ENCODE measurements around the gene PDLIM4.

Gene PDLIM4

GRCh38 chr5:132268769-132269551, 11.5 kb downstream of the PDLIM4 start:
- no peak for DNase-seq

GRCh38 chr5:132269635-132270334, 12.3 kb downstream of the PDLIM4 start:
- no peak for DNase-seq

DNA sequence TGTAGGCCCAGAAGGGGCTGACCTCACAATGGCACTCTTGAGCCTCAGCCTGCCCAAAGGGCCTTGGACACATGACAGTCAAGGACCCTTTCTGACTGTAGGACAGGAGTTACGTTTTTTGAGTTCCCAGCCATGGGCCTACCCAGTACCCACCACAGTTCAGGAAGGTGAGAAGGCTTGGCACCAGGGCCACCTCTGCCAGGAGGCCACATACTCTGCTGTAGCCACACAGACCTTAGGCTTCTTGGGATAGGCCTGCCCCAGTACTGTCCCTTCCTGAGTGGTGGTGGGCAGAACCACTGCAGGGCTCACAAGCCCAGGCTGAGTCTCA, 12.8 kb downstream of the PDLIM4 start:
- DNase-seq: no peak

DNA sequence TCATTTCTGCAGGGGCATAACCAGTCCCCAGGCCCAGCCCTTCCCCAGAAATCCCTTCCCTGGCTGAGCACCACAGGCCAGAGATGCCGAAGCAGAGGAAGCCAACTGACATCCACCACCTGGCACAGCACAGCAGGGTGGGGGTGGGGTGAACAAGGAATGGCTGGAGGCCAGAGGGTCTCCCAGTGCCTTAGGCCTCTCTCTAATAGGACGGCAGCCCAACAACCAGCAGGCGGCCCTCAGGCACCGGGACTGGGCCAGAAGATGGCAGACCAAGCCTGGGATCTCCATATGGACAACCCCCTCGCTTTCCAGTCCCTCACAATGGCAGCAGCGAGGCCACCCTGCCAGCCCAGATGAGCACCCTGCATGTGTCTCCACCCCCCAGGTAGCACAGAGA, 13.2 kb downstream of the PDLIM4 start:
- DNase-seq: no peak

GRCh38 chr5:132271251-132272246, 14.1 kb downstream of the PDLIM4 start:
- no peak for DNase-seq

DNA sequence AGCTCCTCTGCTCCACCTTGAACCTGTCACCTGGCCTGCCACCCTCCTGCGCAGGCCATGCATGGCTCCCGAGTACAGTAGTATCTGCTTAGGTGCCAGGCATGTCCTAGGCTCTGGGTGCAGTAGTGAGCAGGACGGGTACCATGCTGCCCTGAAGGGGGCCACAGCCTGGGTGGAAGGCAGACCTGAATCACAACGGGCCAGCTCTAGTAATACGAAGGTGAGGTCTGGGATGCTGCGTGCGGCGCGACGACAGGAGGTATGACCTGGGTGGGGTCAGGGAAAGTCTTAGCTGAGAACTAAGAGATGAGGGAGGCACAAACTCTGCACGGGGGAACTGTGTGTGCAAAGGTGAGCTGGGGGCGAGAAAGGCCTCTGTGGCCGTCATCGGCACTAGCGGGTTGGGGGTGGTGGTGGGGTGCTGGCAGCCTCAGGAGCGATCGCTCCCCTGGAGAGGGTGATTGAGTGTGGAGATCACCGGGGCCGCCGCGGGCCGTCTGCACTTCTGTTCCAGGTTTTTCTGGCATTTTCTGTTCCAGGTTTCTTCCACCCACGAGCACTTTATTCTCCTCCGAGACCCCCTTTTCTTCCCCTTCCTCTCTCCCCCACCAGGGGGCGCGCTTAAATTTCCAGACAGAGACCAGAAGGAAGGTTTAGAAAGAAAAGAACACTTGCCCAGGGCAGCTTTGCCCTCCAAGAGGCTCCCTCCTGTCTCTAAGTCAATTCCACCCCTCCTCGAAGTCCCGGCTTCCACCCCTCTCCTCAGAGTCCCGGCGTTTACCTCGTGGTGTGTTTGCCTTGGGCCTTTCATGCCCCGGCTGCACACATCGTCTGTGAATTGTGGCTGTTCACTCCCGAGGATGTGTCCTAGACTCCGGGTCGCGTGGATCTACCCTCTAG, 15.1 kb downstream of the PDLIM4 start:
- peak; percentile 88 for DNase-seq

DNA sequence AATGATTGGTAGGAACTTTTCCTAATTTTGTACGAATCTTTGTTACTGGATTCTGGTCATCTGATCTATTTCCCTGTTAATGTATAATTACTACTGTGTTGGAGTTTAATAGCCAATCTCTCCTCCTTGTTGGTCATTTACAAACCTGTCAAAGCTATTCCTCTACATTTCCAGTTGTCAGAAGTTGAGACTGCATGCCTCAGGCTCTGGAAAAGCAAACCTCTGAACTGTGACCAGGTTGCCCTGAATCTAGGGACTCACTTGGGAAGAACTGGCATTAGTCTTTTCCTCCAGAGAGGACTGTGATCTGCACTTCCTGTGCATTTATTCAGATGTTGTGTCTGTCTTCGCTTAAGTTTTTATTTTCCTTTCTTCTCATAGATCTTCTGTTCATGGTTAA, 16.1 kb downstream of the PDLIM4 start:
- DNase-seq: no peak

DNA sequence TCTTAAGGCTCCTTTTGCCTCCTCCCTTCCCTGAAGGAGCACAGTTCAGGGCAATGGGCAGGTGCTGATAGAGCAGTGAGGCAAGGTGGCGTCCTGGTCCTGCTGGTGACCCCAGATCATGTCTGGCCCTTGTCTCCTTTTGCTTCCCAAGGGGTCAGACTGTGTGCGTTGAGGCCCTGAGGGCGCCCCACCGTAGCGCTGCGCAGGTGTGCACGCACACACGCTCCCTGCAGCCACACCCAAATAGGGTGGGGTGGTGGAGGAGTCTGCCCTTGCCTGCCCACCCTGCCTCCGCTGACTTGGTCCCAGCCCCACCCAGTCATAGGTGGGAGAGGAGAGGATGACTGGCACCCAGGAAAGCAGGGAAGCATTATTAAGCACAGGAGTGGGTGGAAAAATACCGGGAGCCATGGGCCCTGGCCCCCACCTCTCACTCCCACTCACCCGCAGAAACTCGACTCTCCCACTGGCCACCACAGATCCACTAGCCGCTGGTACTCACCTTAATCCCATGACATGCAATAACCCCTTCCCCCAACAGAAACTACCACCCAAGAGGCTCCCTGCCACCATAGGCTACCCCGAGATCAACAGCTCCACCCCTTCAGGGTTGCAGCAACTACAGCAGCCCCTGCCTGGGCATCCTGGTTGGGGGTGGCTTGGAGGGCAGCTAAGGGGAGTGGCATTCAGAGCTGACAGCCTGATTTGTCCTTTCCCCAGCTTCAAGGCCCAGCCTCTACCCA, 16.7 kb downstream of the PDLIM4 start:
- DNase-seq: no peak

DNA sequence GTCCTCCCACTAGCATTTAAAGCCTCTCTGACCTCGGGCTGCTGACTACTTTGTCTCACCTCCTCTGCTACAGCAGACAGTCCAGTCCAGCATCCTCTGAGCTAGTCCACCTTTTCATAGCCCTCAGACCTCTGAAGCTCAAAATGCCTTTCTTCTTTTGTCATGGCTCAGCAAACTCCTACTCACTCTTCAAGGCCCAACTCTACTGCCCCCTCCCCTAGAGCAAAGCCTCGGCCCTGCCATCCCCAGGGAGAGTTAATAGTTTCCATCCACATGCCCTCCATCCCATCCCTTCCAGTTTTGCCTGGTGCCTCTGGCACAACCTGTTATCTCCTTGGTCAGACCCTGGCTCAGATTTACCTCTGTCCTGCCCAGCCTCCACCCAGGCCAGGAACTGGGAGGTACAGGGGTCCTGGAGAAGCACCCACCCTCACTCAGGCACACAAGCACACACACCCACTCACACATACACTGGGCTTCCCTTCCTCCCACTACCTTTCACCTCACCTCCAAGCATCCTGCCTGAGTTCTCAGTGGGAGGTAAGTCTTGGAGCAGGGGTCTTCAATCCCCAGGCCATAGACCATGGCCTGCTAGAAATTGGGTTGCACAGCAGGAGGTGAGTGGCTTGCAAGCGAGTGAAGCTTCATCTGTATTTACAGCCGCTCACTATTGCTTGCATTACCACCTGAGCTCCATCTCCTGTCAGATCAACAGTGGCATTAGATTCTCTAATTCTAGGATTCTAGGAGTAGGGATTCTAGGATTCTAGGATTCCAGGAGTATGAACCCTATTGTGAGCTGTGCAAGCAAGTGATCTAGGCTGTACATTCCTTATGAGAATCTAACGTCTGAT, 18.1 kb downstream of the PDLIM4 start:
- DNase-seq: no peak

DNA sequence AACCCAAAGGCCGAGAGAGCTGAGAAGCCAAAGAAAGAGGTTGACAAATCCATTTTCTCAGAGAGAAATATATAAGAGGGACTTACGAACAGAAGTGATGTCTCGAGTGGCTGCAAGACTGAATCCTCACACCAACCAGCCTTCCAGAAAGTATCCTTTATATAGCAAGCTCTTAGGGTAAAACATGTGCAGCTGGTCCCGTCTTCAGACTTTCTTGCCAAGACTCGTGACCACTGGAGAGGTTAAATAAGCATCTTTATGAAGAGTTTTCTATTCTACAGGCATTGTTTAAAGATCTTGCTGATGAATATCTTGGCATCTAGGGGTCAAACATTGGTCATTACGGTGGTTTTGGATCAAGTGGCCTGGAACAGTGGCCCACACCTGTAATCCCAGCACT, 19.8 kb downstream of the PDLIM4 start:
- DNase-seq: no peak

- no peak for DNase-seq
These were observed 20.7 kb downstream of the PDLIM4 start for GRCh38 chr5:132277971-132278853.

GRCh38 chr5:132279801-132280200, 22.3 kb downstream of the PDLIM4 start:
- DNase-seq: no peak

GRCh38 chr5:132280371-132281240, 23.1 kb downstream of the PDLIM4 start:
- DNase-seq: no peak

DNA sequence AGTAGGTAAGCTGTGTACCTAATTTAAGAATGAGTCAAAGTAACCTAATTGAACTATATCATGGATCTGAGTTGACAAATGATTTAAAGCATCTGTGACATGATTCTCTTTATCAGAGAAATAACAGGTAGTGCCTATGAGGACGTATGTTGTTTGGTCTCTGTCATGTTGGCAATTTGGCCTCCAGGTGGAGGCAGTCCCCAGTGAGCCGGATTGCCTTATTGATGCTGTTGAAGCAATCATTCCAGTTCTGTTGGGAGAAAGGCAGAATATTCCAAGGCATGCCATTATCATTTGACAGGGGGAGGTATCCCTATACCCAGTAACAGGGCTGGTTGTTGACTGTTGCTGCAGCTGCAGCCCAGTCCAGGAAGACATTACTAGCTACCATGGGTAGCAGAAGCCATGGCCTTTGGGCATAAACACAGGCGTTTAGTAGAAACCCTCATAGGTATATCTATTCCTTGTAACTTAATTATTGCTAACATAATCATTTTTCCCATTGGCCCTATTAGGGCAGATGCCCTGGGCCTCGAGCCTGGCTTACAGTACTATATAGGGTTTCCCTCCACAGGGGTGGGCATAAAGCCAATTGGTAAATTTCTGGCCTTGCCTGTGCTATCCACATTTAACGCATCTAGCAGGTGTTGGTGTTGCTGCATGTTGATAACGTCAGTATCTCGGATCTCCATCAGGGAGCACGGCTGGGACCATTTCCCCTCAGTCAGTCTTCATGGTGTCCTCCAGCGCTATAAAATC, 24.5 kb downstream of the PDLIM4 start:
- no peak for DNase-seq

DNA sequence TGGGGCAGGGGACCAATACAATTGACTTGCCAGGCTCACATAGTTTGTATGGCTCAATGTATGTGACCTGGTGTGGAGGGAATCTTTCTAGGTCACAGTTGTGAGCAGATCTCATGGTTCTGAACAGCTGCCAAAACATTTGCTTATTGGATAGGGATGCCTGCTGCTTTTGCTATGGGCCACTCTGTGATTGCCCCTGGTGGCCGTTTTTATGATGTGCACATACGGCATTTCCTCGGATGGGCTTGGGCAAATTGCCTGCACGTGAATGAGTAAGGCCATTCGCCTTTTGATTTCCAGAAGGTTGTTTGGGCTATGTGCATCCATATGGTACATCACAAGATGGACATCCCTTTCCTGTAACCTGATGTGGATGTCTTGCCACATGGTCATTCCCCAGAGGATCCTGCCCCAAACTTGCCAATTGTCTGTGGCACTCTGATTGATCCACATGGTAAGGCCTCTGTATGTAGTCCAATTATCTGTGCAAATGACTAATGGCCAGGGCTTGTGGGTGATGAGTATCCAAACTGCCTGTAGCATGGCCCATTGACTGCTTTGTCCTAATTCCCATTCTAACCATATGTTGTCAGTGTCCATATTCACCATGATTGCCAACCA, 26.0 kb downstream of the PDLIM4 start:
- DNase-seq: no peak

DNA sequence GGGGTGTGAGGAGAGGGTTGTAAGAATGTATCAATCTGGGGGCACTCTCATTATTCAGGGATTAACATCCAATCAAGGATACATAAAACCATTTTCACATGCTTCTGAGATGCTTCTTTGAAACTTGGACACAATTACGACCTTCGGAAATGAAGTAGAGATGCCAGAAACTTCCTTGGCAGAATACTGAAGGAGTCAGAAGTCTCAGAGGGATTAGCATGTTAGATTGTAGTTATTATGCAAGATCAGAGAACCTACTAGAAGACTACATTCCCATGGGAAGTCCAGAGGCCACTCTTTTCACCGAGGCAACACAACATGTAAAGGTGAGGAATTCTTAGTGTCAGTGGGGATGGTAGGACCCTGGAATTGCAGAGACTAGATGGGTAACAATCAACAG, 31.6 kb downstream of the PDLIM4 start:
- no peak for DNase-seq

- no peak for DNase-seq
These were observed 33.5 kb downstream of the PDLIM4 start for GRCh38 chr5:132291026-132291425.

Measured in activated effector memory CD4-positive, alpha-beta T cell treated with anti-CD3 and anti-CD28 coated beads, Interleukin-2, amount 50 U/mL, for 16 hours (primary cell).